HG03175 (cell line): Measurements from ENCODE around the gene NRN1.

Experiments
- ATAC-seq: cut with Tn5 transposase; IDR thresholded peaks from one replicate; pipeline ENCODE4 v1.9.1; 2021; ENCODE audit warnings: mild to moderate bottlenecking, moderate library complexity; ENCODE audit not compliant: unreplicated experiment

Gene NRN1

DNA sequence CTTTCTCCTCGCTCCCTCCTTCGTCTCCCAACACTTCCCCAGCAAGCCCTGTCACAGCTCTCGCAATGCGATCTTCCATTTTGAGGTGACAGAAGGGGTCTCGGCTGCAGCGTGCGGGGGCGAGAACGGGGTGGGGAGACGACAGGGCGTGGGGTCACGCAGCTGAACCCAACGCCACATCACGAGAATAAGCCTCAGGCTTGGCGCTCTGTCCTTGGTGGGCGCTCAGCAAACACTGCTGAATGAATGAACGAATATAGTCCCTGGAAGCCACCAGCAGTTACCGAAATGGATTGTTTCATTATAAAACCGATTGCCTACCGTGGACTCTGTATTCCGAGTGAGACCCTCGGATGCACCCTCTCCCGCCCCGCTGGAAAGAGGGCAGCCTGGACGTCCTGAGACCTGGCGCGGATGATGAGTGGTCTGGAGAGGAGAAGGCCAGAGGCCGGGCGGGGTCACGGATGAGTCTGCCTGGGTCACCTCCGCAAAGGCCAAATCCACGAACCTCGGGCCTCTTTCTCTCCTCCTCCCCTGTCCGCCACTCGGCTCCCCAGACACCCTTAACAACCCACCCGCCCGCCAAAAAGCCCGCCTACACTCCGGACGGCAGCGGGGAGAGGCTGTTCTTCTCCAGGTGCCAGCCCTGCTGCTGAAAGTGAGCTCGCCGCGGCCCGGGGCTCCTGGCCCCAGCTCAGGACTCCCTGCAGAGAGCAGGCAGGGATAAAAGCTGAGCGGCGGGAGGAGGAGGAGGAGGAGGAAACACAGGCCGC lies 3.7 kb downstream of the NRN1 start:
- no peak for ATAC-seq

DNA sequence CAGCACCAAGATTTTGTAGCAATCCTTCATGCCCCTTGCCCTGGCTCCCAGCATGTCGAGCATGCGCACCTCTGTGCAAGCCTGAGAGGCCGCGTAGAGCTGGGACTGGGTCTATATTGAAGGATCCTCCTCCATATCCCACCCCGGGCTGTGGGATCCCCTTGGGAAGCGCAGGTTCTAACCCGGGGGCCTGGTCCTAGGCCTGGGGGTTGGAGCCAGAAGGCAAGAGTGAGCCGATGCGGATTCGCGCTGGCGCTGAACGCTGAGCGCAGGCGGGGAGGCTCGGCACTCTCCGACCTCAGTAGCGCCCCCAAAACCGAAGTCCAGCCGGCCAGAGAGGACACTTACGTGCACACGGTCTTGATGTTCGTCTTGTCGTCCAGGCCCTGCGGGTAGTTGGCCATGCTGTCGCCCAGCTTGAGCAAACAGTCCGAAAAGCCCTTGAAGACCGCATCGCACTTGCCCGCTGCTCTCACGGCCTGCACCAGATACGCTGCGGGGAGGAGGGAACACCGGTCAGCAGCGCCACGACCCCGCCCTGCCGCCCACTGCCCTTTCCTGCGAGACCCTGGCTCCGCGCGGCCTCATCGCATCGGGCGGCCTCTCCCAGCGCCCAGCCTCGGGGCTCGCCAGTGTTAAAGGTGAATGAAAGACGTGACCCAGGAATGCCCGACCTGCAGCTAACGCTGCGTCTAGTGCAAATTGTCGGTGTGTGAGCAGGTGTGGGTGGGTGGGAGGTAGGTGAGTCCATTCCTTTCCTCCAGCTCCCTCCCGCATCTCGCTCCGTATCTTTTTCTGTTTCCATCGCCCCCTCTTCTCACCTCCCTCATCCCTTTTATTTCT lies 4.5 kb downstream of the NRN1 start:
- ATAC-seq: no peak

DNA sequence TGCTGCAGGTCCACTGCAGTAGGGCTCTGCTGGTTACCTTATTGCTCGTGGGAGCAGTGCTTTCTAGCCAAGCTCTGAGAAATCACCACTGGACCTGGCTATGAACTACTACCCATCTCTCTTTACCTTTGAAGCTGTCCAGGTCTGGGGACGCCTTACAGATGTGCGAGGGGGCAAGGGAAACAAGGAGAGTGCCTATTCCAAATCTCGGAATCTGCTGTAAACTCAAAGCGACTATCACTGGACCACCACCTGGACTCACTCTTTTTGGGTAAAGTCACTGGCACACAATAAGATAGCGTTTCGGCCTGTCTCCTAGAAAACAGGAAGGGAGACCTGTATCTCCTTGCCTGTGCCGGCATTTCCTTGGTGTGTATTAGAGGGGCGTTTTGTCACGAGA lies 5.3 kb downstream of the NRN1 start:
- ATAC-seq: no peak

DNA sequence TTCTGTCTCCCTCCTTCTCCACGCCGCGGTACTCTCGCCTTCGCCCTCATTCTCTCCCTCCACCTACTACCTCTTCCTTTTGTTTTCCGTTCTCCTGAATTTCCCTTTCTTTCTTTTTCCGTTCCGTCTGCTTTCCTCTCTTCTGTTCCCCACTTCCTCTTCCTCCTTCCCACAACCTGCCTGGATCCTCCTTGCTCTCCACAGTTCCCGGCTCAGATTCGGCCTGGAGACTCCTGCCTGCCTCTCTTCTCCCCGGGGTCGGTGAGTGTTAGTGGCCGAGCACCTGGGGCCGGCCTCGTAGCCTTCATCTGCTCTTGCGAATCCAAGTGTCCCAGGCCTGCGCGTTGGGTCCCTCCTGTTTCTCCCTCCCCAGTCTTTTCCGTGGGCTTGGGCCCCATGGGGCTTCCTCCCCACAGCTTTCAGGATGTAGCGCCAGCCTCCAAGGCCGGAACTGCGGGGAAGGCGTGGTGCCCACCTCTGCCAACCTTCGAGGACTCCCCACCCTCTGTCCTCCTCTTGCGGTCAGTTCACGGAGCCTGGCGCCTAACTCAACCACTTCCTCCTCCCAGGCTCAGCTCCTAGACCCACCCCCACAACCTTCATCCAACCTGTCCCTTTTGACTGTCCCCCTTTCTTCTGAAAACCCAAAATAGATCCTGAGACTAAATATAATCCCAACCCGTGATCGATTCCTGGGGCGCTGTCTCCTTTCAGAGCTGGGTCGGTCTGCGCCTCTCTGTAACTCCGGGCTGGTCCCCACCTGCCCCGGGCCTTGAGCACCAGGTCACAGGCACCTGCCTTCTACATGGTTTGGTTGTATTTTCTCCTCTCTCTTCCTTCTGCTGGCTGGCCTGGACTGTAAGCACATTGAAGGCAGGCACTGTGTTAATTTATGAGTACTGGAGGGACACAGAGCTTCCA lies 6.8 kb downstream of the NRN1 start:
- ATAC-seq: no peak

DNA sequence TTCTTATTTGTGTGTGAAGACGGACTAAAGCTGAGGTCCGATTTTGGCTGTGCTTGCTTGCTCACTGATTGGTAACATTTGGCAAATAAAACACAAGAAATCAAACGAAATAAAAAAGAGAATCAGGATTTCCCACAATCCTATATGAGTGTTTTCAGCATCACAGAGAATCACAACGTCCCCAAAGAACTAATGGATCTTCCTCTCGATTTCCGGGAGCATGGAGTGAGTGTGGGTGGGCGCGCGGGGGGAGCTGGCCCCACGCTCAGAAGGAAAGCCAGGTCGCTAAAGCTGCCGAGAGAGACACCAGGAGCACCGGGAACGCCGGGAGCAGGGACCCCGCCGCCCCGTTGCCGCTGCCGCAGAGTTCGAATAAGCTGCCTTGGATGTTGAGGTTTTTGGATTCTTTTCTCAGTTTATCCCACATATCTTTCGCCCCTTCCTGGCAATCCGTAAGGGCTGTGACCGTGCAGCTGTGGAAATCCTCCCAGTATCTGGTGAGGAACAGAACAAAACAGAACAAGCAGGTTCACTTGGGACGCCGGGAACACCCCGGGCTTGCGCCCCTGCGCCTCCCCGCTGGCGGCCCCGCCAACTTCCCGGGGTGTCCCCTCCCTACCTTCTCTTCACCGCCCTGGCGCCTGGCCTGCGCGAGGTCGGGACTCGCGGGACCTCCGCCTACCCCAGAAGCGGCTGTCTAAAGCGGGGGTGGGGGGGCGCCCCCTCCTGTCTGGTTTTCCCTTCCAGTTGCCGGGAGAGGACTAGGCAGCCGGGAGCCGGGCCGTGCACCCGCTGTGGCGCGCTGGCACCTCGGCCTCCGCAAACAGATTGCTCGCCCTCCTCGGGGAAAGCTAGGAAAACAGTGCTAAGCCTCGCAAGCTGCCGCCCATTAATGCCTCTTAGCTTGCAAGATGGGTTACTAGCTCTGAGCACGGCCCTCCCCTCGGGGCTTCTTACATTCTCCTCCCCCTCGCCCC lies 7.7 kb downstream of the NRN1 start:
- no peak for ATAC-seq

DNA sequence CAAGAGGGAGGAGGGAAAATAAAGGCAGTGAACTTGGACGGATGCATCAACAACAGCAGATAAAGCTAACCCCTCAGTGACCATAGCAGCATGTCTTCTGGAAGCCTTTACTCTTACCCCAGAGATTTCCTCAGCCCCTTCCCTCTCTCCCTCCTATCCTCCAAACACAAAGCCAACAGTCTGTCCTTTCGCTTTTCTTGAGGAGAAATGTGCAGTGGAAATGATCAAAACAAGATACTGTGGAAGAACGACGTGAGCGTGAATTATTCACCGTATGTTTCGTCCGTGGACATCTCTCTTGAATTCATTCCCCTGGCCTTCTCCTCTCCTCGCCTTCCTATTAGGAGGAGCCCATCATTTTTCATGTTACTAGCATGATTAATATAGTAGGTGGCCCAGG lies 8.5 kb downstream of the NRN1 start:
- ATAC-seq: no peak

DNA sequence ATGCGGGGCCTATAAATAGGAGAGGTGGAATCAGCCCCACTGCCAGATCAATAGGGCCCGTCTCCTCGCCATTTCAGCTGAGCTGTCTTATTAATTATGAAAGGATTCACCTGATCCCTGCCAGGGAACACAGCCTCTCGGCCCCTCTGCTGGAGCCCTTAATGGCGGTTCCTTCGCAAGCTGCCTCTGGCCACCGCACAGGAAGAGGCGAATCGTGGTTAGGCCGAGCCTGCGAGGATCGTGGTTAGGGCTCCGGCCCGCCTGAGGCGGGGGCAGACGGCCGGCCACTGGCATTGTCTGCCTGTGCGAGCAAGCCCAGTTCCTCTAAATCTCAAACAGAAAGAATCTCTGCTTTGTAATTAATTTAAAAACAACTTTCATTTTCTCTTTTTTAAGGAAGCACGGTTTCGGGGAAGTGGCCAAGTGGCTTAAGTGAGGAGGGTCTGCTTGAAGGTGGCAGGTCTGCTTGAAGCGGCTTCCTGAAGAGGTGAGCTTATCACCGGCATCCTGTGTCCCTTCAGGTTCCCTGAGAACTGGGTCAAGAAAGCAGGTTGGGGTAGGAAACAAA lies 9.2 kb downstream of the NRN1 start:
- no peak for ATAC-seq

DNA sequence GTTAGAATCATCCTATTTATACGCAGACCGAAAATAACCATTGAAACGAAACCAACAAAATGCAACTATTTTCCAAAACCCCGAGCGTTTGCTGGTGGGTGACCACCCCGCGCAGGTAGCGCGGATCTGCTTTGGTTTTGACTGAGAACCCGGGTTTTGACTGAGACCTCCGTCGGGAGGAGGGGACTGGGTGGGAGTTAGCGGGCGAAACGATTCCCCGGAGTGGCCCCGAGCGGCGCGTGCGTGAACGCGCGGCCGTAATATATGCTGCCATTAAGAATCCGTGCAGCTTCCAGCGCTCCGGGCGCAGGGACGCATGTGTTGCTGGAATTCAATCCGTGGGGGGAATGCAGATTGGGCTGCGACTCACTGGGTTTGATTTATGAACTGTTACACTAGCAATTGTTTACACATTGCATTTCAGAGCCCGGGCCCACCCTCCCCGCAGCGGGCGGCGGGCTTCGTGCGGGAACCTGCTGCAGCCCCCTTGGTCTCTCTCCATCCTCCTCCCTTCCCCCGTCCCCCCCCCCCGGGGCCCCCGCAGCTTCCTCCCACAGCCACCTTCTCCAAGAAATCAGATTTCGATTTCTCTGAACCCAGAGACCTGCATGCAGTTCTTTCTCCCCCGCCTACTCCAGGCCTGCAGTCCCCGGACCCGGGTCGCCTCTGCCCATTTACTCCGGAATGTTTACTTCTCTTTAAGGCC lies 9.9 kb downstream of the NRN1 start:
- ATAC-seq: no peak

DNA sequence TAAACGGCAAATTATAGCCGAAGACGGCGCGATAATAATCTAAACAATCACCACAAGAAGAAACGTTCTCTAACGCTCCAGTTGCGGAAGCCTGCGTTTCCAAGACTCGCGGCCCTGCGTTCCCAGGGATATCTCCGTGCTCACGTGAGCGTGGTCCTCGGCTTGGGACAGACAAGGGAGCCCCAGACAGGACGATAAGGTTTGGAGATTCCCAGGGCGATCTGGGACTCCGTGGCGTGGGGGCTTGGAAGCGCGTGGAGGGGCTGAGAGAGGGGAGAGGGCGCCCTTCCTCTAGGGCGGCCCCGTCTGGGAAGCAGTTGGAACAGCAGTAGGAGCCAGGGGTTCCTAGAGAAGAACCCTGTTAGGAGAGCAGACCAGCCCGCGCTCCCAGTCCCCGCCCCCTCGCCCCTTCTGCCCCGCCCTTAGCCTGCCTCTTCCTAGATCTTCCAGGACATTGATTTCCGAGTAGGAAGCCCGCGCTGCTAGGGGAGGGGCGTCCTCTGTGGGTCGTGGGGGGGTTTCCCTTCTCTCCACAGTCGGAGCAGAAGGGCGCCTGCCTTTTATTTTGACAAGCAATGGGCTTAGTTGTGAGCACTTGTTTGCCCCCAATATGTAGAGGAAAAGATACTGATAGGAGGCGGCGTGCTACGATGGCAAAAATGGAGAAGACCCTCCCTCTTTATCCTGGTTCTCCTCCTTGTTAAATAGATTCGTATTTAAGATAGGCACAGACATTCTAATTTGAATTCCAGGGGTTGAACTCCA lies 10.6 kb downstream of the NRN1 start:
- ATAC-seq: no peak

DNA sequence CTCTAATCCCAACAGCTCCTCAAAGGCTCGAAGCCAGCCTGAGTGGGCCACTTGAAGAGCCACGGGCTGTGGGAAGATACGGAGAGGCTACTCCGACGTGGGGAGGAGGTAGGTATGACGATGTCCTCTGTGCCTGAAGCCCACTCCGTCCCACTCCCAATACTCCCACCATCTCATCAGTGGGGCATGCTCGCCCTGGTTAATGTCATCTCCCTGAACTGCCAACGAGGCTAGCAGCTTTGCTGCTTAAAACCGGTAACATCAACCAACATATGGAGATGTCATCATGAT lies 11.1 kb downstream of the NRN1 start:
- ATAC-seq: no peak

DNA sequence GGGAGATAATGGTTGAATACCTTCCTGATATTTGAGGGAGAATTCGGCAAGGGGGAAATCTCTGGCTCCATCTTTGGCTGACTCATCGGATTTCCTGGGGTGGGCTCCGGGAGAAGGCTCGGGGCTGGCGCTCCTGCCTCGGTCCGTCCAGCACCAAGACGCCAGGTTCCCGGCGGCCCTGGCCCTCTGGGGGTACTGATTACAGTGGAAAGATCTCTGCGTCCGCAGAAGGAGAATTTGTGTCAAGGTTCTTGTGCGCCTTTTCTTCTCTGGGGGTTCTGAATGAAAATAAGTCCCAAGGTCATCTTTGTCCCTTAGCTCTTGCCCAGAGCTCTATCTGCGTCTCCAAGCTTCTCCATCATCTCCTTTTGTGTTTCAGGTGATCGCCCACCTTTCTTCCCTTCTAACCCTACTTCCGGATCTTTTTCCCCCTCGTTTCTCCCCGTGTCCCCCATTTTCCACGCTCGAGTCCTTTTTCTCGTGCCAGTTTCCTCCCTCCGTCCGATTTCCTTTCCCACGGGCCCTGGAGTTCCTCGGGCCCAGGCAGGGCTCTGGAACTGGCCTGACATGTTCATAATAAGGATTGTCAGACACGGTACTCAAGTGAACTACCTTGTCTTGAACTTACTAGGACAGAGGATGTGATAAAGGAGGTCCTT lies 11.6 kb downstream of the NRN1 start:
- ATAC-seq: no peak

DNA sequence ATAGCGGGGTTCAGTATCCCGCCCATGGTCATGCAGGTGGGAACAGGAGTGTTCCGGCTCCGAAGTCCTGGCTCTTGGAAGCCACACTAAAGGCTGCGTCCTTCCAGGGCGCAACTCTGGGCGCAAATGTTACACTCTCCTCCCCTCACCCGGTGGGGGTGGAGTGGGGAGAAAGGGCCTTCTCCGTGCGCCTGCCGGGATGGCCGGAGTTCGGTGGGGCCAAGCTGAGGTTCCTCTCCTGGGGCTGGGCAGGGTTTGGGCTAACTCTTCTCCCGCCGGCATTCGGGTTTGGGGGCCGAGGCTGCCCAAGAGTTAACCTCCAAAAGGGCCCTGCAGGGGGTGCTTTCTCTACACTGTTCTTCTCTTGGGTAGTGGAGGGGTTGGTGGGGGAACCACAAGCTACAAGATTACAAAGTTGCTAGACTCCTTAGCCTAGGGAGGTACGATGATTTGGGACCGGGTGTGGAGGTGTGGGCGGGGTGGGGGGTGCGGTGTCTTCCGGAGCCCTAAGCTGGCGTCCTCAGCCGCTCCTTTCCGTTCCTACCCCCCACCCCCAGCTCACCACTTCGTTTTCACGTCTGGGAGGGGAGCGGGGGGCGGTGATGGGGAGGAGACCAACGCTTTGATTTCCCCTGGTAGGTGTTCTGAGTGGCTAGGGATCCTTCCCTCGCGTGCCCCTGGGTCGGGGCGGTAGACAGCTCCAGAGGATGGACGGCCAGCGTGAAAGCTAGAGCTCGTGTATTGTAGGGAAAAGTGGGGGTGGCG lies 12.3 kb downstream of the NRN1 start:
- no peak for ATAC-seq

DNA sequence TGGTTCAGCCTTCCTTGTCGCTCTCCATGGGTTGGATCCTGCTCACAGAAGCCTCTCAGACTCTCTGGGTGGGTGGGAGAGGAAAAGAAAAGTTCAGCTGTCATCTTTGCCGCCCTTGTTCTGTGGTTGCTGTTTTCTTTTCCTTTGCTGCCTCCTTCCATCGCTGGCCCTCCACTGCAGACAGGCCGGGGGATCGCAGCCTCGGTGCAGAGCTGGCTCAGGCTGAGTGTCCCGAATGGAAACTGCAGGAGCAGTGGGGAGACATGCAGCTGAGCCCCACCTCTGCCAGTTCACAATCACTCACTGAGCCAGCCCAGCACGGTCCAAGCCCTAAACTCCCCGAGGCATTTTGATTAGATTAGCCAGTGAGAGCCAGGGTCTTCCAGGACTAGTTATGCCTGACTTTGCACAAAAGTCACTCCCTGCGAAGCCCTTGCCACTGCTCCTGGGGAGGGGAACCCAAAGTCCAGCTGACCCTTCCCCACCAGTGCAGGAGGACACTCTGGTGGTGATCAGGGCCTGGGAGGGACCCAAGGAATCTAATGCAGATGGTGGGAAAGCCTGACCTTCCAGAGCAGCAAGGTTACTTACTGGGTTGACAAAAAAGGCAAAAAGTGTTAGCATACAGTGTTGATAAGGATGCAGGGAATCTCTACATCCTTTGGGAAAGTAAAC lies 14.0 kb downstream of the NRN1 start:
- no peak for ATAC-seq

DNA sequence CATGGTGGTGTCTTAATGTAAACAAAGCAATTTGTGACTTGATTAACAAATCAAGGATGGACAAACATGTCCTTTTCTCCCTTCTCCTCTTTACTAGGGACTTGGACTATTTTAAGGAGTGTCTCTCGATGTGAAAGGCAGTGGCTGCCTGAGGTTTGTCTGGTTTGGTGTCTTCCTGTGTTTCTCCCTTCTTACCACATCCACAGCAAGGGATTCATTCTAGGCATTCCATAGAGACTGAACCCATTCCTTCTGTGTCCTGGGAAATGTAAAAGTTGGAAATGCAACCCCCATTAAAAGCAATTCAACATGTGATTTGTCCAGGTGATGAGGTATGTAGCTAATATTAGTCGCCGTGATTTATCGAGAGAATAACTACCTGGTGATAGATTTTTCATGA lies 15.9 kb downstream of the NRN1 start:
- ATAC-seq: no peak

DNA sequence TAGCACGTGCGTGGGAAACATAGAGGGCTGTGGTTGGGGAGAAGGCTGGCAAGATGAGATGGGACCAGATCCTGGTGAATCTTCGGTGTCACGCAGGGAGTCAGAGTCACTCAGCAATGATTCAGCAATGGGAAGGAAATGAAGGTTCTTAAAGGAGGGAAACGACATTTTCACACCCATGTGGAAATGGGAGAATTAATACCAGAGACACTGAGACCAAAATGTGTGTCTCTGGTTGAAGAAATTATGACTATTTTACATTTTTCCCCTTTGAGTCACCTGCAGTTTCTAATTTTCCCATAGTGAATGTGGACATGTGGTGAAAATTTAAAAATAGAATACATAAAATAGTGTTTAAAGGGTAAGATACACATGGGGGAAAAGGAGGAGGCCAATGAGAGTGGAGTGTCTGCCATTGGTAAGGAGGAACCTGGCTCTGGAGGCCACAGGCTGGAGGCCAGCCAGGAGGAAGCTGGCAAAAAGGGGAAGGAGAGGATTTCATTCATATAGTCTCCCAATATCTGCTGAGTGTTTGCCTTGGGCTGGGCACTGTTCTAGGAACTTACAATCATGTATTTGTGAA lies 17.5 kb downstream of the NRN1 start:
- no peak for ATAC-seq

DNA sequence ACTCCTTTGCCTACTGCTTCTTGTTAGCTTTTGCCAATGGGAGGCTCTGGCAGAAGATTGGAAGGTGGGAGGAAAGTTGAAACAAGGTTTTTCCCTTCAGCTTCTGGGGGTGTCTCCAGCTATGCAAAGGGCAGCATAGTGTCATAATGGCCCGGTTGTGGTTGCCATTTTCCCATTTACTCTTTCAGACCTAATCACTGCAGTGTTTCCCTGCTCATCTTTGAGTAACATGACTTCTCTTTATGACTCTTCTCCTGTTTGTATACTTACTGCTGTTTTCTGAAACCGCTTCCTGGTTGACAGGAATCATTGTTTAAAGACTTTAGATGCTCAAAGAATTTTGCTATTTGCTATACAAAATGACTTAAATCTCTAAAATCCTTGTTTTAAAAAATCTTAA lies 19.9 kb downstream of the NRN1 start:
- no peak for ATAC-seq
